ENCODE results near the gene CTAGE8.
"Not testable (repeated sequence)": the region's sequence is repeated elsewhere in the genome, so short reads cannot be mapped to it uniquely, and the experiment has no call there.

CTAGE8 gene

GRCh38 chr7:144247674-144248330 lies 21.3 kb downstream of the CTAGE8 start:
- not testable (repeated sequence) for DNase-seq (ENCODE audit: low read depth)

DNA sequence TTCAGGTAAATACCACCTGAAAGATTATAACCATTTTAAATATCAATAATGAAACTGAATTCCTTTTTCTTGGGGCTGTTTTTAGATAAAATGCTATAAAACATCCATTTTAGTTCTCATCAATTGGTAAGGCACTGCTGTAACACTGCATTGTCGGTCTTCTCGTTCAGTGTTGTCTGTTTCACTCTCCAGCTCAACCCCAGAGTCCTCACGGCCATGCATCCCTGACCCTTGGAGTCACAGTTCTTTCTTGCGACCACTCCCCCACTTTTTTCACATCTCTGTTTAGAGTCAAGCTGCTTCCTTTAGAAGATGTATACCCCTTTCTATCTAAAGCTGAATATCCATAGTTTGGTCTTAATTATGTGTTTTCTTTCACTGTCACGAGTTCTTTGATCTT lies 22.1 kb downstream of the CTAGE8 start:
- DNase-seq (ENCODE audit: low read depth); H3K27me3 ChIP-seq (replicated peaks; ENCODE audit: control insufficient read depth, insufficient read depth, low read length); H3K9ac ChIP-seq (ENCODE audit: low read length); H3K9me3 ChIP-seq (ENCODE audit: control insufficient read depth, low read length); H3K36me3 ChIP-seq (ENCODE audit: control insufficient read depth, insufficient read depth, low read length, severe bottlenecking); H3K4me1 ChIP-seq (ENCODE audit: control insufficient read depth, insufficient read depth, low read length); H3K4me3 ChIP-seq (ENCODE audit: low read length): not testable (repeated sequence)

More at GRCh38 chr7:144247674-144248330, 21.3 kb downstream of the CTAGE8 start:
- not testable (repeated sequence) for H3K4me3 ChIP-seq (ENCODE audit: low read length); H3K4me1 ChIP-seq (ENCODE audit: control insufficient read depth, insufficient read depth, low read length); H3K9me3 ChIP-seq (ENCODE audit: control insufficient read depth, low read length); H3K9ac ChIP-seq (ENCODE audit: low read length); H3K27me3 ChIP-seq (replicated peaks; ENCODE audit: control insufficient read depth, insufficient read depth, low read length); H3K36me3 ChIP-seq (ENCODE audit: control insufficient read depth, insufficient read depth, low read length, severe bottlenecking)

- H3K4me1 ChIP-seq (ENCODE audit: control insufficient read depth, insufficient read depth, low read length); H3K4me3 ChIP-seq (ENCODE audit: low read length); H3K9me3 ChIP-seq (ENCODE audit: control insufficient read depth, low read length); H3K27me3 ChIP-seq (replicated peaks; ENCODE audit: control insufficient read depth, insufficient read depth, low read length); H3K36me3 ChIP-seq (ENCODE audit: control insufficient read depth, insufficient read depth, low read length, severe bottlenecking); H3K9ac ChIP-seq (ENCODE audit: low read length); DNase-seq (ENCODE audit: low read depth): not testable (repeated sequence)
These were observed 23.7 kb downstream of the CTAGE8 start for GRCh38 chr7:144245372-144245771.

GRCh38 chr7:144239365-144239764 lies 29.7 kb downstream of the CTAGE8 start, which contains the start of gene OR2A42:
Gene OR2A42 (minus strand): TSS chr7:144239605. CDS start chr7:144232843, 6,762 bp downstream.
- not testable (repeated sequence) for H3K27me3 ChIP-seq (replicated peaks; ENCODE audit: control insufficient read depth, insufficient read depth, low read length); H3K4me1 ChIP-seq (ENCODE audit: control insufficient read depth, insufficient read depth, low read length); H3K4me3 ChIP-seq (ENCODE audit: low read length); H3K9me3 ChIP-seq (ENCODE audit: control insufficient read depth, low read length); H3K36me3 ChIP-seq (ENCODE audit: control insufficient read depth, insufficient read depth, low read length, severe bottlenecking); DNase-seq (ENCODE audit: low read depth); H3K9ac ChIP-seq (ENCODE audit: low read length)

- not testable (repeated sequence) for H3K9me3 ChIP-seq (ENCODE audit: control insufficient read depth, low read length); DNase-seq (ENCODE audit: low read depth); H3K4me1 ChIP-seq (ENCODE audit: control insufficient read depth, insufficient read depth, low read length); H3K4me3 ChIP-seq (ENCODE audit: low read length); H3K9ac ChIP-seq (ENCODE audit: low read length); H3K36me3 ChIP-seq (ENCODE audit: control insufficient read depth, insufficient read depth, low read length, severe bottlenecking); H3K27me3 ChIP-seq (replicated peaks; ENCODE audit: control insufficient read depth, insufficient read depth, low read length)
These were observed 30.5 kb downstream of the CTAGE8 start for GRCh38 chr7:144238530-144239082.

DNA sequence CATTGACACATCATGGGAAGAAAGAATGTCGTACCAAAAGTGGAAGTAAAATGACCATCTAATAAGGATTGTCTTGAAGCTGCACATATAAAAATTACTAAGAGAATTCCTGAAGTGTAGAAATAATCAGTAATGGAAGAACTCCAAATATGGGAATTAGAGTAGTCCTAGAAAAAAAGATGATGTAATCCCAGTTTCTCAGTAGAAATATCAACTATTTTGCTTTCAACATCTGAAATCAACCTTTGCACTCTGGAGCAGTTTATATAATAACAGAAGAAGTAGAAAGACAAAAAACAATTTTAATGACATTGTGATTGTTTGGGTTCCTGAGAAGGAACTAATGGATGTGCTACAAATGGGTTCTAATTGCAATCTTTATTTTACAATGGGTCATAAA lies 36.0 kb downstream of the CTAGE8 start:
- not testable (repeated sequence) for H3K4me3 ChIP-seq (ENCODE audit: low read length); H3K36me3 ChIP-seq (ENCODE audit: control insufficient read depth, insufficient read depth, low read length, severe bottlenecking); H3K9me3 ChIP-seq (ENCODE audit: control insufficient read depth, low read length); H3K27me3 ChIP-seq (replicated peaks; ENCODE audit: control insufficient read depth, insufficient read depth, low read length); H3K4me1 ChIP-seq (ENCODE audit: control insufficient read depth, insufficient read depth, low read length); DNase-seq (ENCODE audit: low read depth); H3K9ac ChIP-seq (ENCODE audit: low read length)

DNA sequence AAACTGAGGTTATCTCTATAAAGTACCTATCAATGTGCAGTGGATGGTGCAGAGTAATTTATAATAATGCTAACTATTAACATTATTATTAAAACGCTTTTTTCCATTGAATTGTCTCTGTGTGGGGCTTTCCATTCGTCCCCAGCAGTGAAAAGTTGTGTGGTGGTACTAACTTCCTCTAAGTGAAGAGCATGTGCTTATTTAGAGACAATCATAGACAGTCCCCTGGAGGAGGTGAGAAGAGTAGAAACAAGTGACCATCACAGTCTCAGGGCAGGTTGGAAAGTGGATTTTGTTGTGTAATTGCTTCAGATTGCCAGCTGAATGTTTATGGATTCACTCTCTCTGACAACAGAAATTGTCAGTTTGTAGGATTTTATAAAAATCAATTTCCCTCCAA lies 38.1 kb downstream of the CTAGE8 start:
- not testable (repeated sequence) for DNase-seq (ENCODE audit: low read depth); H3K27me3 ChIP-seq (replicated peaks; ENCODE audit: control insufficient read depth, insufficient read depth, low read length); H3K9me3 ChIP-seq (ENCODE audit: control insufficient read depth, low read length); H3K36me3 ChIP-seq (ENCODE audit: control insufficient read depth, insufficient read depth, low read length, severe bottlenecking); H3K4me1 ChIP-seq (ENCODE audit: control insufficient read depth, insufficient read depth, low read length); H3K4me3 ChIP-seq (ENCODE audit: low read length); H3K9ac ChIP-seq (ENCODE audit: low read length)

DNA sequence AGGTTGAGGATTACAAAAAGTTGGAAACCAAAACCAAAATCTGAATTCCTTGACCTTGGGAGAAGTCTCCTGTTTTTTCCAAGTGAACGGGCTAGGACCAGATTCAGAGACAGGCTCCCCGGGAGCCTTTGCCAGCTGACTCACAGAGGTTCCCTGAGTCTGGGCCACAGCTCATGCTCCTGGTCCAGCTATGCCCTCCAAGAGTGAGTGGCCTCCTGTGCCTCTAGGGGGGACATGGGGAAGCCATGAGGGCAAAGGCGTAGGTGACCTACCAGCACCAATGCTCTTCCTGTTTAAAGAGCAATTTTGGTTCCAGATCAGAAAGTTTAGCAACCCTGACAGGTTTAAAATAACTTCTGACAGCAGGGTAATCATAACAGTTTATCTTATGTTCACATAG lies 40.3 kb downstream of the CTAGE8 start:
- DNase-seq (ENCODE audit: low read depth); H3K9me3 ChIP-seq (ENCODE audit: control insufficient read depth, low read length); H3K27me3 ChIP-seq (replicated peaks; ENCODE audit: control insufficient read depth, insufficient read depth, low read length); H3K36me3 ChIP-seq (ENCODE audit: control insufficient read depth, insufficient read depth, low read length, severe bottlenecking); H3K9ac ChIP-seq (ENCODE audit: low read length); H3K4me1 ChIP-seq (ENCODE audit: control insufficient read depth, insufficient read depth, low read length); H3K4me3 ChIP-seq (ENCODE audit: low read length): not testable (repeated sequence)

GRCh38 chr7:144226866-144227265 lies 42.2 kb downstream of the CTAGE8 start:
- not testable (repeated sequence) for H3K9me3 ChIP-seq (ENCODE audit: control insufficient read depth, low read length); H3K4me1 ChIP-seq (ENCODE audit: control insufficient read depth, insufficient read depth, low read length); H3K36me3 ChIP-seq (ENCODE audit: control insufficient read depth, insufficient read depth, low read length, severe bottlenecking); DNase-seq (ENCODE audit: low read depth); H3K27me3 ChIP-seq (replicated peaks; ENCODE audit: control insufficient read depth, insufficient read depth, low read length); H3K4me3 ChIP-seq (ENCODE audit: low read length); H3K9ac ChIP-seq (ENCODE audit: low read length)

- not testable (repeated sequence) for H3K36me3 ChIP-seq (ENCODE audit: control insufficient read depth, insufficient read depth, low read length, severe bottlenecking); H3K4me1 ChIP-seq (ENCODE audit: control insufficient read depth, insufficient read depth, low read length); H3K9me3 ChIP-seq (ENCODE audit: control insufficient read depth, low read length); DNase-seq (ENCODE audit: low read depth); H3K4me3 ChIP-seq (ENCODE audit: low read length); H3K27me3 ChIP-seq (replicated peaks; ENCODE audit: control insufficient read depth, insufficient read depth, low read length); H3K9ac ChIP-seq (ENCODE audit: low read length)
These were observed 45.4 kb downstream of the CTAGE8 start for GRCh38 chr7:144223675-144224074.

GRCh38 chr7:144220531-144220930 lies 48.6 kb downstream of the CTAGE8 start:
- not testable (repeated sequence) for H3K9me3 ChIP-seq (ENCODE audit: control insufficient read depth, low read length); H3K4me1 ChIP-seq (ENCODE audit: control insufficient read depth, insufficient read depth, low read length); H3K27me3 ChIP-seq (replicated peaks; ENCODE audit: control insufficient read depth, insufficient read depth, low read length)

DNA sequence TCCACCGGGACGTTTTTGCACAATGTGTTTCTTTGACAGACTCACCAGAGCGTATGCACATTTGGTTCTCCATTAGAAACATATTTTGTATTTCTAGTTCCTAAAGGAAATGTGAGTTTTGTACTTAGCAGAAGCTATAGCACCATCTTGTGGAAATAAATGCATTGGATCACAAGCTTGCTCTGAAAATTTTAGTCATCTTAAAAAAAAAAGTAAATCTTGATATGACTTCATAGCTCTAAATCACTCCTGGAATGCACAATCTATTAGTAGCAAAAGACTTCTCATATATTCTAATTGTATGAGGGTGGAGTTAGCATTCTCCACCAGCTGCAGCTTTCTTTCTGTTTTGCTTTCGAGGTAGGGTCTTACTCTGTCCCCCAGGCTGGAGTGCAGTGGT lies 49.9 kb downstream of the CTAGE8 start:
- H3K9ac ChIP-seq (ENCODE audit: low read length); H3K36me3 ChIP-seq (ENCODE audit: control insufficient read depth, insufficient read depth, low read length, severe bottlenecking); H3K9me3 ChIP-seq (ENCODE audit: control insufficient read depth, low read length); H3K4me3 ChIP-seq (ENCODE audit: low read length); DNase-seq (ENCODE audit: low read depth); H3K4me1 ChIP-seq (ENCODE audit: control insufficient read depth, insufficient read depth, low read length); H3K27me3 ChIP-seq (replicated peaks; ENCODE audit: control insufficient read depth, insufficient read depth, low read length): not testable (repeated sequence)

More at GRCh38 chr7:144220531-144220930, 48.6 kb downstream of the CTAGE8 start:
- H3K36me3 ChIP-seq (ENCODE audit: control insufficient read depth, insufficient read depth, low read length, severe bottlenecking); DNase-seq (ENCODE audit: low read depth); H3K4me3 ChIP-seq (ENCODE audit: low read length); H3K9ac ChIP-seq (ENCODE audit: low read length): not testable (repeated sequence)

Measured in adipocyte (in vitro differentiated cells).